Neuronal stem cell (in vitro differentiated cells): ENCODE results near the gene SUGCT.

Source experiments
- DNase-seq: peaks from one replicate; pipeline ENCODE4 v3.0.0-alpha.2; 2013; ENCODE audit warnings: low spot score
- H2AFZ ChIP-seq: one replicate; pipeline ENCODE4 v1.6.1; 2013; ENCODE audit warnings: mild to moderate bottlenecking, low read length, inconsistent platforms
- H2AK5ac ChIP-seq: 2 replicates; pipeline ENCODE4 v1.6.1; 2013; ENCODE audit warnings: low read depth, mild to moderate bottlenecking, inconsistent platforms, low read length, moderate library complexity, mixed read lengths
- H2BK120ac ChIP-seq: 2 replicates; pipeline ENCODE4 v1.6.1; 2013; ENCODE audit warnings: low read depth, mild to moderate bottlenecking, inconsistent platforms, low read length, moderate library complexity, mixed read lengths
- H2BK12ac ChIP-seq: one replicate; pipeline ENCODE4 v1.6.1; 2013; ENCODE audit warnings: low read length, inconsistent platforms
- H2BK15ac ChIP-seq: 2 replicates; pipeline ENCODE4 v1.6.1; 2013; ENCODE audit warnings: mild to moderate bottlenecking, low read length, inconsistent platforms, mixed read lengths
- H2BK5ac ChIP-seq: one replicate; pipeline ENCODE4 v1.6.1; 2013; ENCODE audit warnings: inconsistent platforms, mild to moderate bottlenecking, low read length, moderate library complexity
- H3K14ac ChIP-seq: one replicate; pipeline ENCODE4 v1.6.1; 2013; ENCODE audit warnings: low read length, inconsistent platforms
- H3K18ac ChIP-seq: 2 replicates; pipeline ENCODE4 v1.6.1; 2013; ENCODE audit warnings: low read length, inconsistent platforms
- H3K23ac ChIP-seq: 2 replicates; pipeline ENCODE4 v1.6.1; 2013; ENCODE audit warnings: low read depth, mild to moderate bottlenecking, mixed read lengths, low read length, inconsistent platforms; ENCODE audit not compliant: poor library complexity
- H3K27ac ChIP-seq: replicated peaks from 3 replicates; pipeline ENCODE4 v1.5.1; 2013; ENCODE audit warnings: low read length, inconsistent platforms
- H3K27me3 ChIP-seq, 3 experiments: 2 replicates each; pipeline ENCODE4 v1.6.1; 2013; ENCODE audit warnings: low read length in 3 of 3, mild to moderate bottlenecking in 2 of 3, inconsistent platforms in 1 of 3, low read depth in 1 of 3, mixed read lengths in 1 of 3, moderate library complexity in 1 of 3; ENCODE audit not compliant: control insufficient read depth in 3 of 3, insufficient read depth in 3 of 3
- H3K36me3 ChIP-seq, 2 donors: replicated peaks in 1 of 2; 2 replicates each; pipeline ENCODE4 v1.6.1; 2013; ENCODE audit warnings: low read length in 2 of 2; ENCODE audit not compliant: control insufficient read depth in 2 of 2, insufficient read depth in 2 of 2
- H3K4ac ChIP-seq: 2 replicates; pipeline ENCODE4 v1.6.1; 2013; ENCODE audit warnings: inconsistent platforms, mild to moderate bottlenecking, low read length, moderate library complexity
- H3K4me1 ChIP-seq, 2 donors: 1 replicate in 1 of 2; 2 replicates in 1 of 2; pipeline ENCODE4 v1.6.1; 2013; ENCODE audit warnings: low read length in 2 of 2, low read depth in 1 of 2; ENCODE audit not compliant: control insufficient read depth in 2 of 2, insufficient read depth in 1 of 2
- H3K4me2 ChIP-seq: one replicate; pipeline ENCODE4 v1.6.1; 2013; ENCODE audit warnings: mild to moderate bottlenecking, low read length, inconsistent platforms; ENCODE audit not compliant: insufficient read depth, poor library complexity, severe bottlenecking
- H3K4me3 ChIP-seq, 2 donors: 2 replicates each; pipeline ENCODE4 v1.5.1; 2013; ENCODE audit warnings: low read length in 2 of 2, mild to moderate bottlenecking in 2 of 2, inconsistent platforms in 1 of 2, moderate library complexity in 1 of 2
- H3K79me1 ChIP-seq: one replicate; pipeline ENCODE4 v1.6.1; 2013; ENCODE audit warnings: low read depth, mild to moderate bottlenecking, inconsistent platforms, low read length, moderate library complexity
- H3K9ac ChIP-seq: one replicate; pipeline ENCODE4 v1.6.1; 2013; ENCODE audit warnings: mild to moderate bottlenecking, low read depth, low read length, inconsistent platforms; ENCODE audit not compliant: poor library complexity
- H3K9me3 ChIP-seq, 2 donors: replicated peaks in 1 of 2; 2 replicates each; pipeline versions ENCODE3 to v1.6.1; 2013; ENCODE audit warnings: low read length in 2 of 2, mild to moderate bottlenecking in 2 of 2, inconsistent platforms in 1 of 2, low read depth in 1 of 2, mixed read lengths in 1 of 2, moderate library complexity in 1 of 2; ENCODE audit not compliant: control insufficient read depth in 2 of 2, insufficient read depth in 1 of 2
- H4K8ac ChIP-seq: one replicate; pipeline ENCODE4 v1.6.1; 2013; ENCODE audit warnings: low read depth, mild to moderate bottlenecking, inconsistent platforms, low read length, moderate library complexity
- H4K91ac ChIP-seq: one replicate; pipeline ENCODE4 v1.6.1; 2013; ENCODE audit warnings: low read length, low read depth, mild to moderate bottlenecking, inconsistent platforms; ENCODE audit not compliant: poor library complexity
- WGBS, 2 donors: extraction: QIAGEN DNeasy Blood & Tissue Kit; methylation state at CpG; one replicate each; pipeline ENCODE4 v1.1.7; 2013; ENCODE audit warnings: missing lambda C conversion rate in 2 of 2, mixed read lengths in 1 of 2; ENCODE audit not compliant: insufficient read length in 2 of 2, insufficient replicate concordance in 1 of 2; ENCODE audit errors: extremely low coverage in 2 of 2; 5-methylcytosine and 5-hydroxymethylcytosine counted together

SUGCT gene

DNA sequence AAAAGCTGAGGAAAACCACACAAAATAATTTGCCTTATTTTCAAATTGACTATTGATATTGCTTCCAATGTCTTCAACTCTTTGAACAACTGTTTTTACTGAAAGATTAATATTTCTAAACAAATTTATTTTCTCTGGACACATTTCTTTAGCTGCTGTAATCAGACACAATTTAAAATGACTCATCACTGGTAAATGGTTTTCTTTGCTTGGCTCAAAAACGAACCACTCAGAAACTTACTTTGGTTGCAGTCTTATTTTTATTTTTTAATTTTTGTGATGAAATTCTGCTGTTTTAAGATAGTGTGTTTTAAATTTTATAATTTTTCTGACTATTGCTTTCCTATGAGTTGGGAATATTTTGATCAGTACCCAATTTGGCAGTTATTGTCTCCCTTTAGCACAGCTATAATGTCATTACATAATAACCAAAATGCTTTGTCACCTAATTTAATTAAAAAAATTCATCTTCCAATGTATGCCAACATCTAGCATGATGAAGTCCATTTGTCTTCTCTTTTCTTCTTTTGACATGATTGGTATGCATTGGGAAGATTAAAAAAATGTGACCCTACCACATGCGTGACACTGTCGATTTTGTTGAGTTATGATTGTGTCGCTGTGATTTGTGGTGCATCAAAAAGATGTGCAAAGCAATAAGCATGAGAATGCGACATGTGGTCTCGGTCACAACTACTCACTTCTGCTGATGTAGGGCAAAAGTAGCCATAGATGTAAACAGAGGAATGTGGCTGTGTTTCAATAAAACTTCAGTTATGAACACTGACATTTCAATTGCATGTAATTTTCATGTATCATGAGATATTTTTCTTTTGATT, 222.3 kb downstream of the SUGCT start:
- H2AK5ac ChIP-seq = no peak overlapping the region
- H3K4me3 ChIP-seq = no peak overlapping the region
- no peaks in the 10 kb centered on the region for H3K4me1 ChIP-seq
- H2BK12ac ChIP-seq = no peak overlapping the region
- no peak overlapping the region for H4K91ac ChIP-seq
- H3K14ac ChIP-seq = no peak overlapping the region
- no peaks in the 10 kb centered on the region for H3K79me1 ChIP-seq
- H3K9me3 ChIP-seq = no peaks in the 10 kb centered on the region
- WGBS, 2 donors = no CpG with 5 or more reads among the region's 6 CpGs
- no peaks in the 10 kb centered on the region for H3K27me3 ChIP-seq
- H3K23ac ChIP-seq = no peak overlapping the region
- no peak overlapping the region for H3K27ac ChIP-seq
- H3K4ac ChIP-seq = no peak overlapping the region
- H3K36me3 ChIP-seq = no peaks in the 10 kb centered on the region
- H2BK120ac ChIP-seq = no peak overlapping the region
- no peak overlapping the region for H3K9ac ChIP-seq
- H2AFZ ChIP-seq = no peak overlapping the region
- H2BK5ac ChIP-seq = no peak overlapping the region
- no peak for DNase-seq
- H3K4me2 ChIP-seq = no peak overlapping the region
- H4K8ac ChIP-seq = no peak overlapping the region
- H3K18ac ChIP-seq = no peak overlapping the region
- H2BK15ac ChIP-seq = no peak overlapping the region

DNA sequence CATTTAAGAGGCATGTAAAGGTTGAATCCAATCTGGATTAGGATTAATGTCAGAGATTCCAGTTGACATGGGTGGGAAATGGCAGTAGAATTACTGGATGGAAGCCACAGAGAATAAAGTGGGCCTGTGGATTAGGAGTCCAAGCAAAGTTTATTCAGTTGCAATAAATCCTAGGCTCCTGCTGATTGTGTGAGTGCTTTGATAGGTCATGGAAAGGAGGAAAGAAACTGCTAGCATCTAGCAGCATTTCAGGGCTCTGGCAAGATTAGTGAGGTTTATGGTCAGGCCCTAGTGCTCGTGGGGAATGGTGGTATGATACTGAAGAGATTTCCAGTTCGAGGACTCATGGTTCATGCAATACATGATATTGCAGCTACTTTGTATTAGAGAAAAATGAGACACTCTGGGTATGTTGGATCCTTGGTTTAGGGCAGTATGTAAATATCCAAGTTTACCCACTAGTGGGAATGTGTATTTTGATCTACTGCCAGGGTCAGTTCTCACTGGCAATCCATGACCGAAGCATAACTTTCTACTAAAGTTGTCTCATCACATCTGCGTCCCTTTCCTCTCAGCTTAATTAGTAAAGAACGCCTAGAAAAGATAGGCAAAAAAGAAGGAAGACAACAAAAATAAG, 235.0 kb downstream of the SUGCT start:
- no peak overlapping the region for H2BK5ac ChIP-seq
- no peaks in the 10 kb centered on the region for H3K9me3 ChIP-seq
- no peak overlapping the region for H4K8ac ChIP-seq
- H3K23ac ChIP-seq = no peak overlapping the region
- no peak for DNase-seq
- no peaks in the 10 kb centered on the region for H3K79me1 ChIP-seq
- no peaks in the 10 kb centered on the region for H3K4me1 ChIP-seq
- no peak overlapping the region for H3K4me2 ChIP-seq
- H3K9ac ChIP-seq = no peak overlapping the region
- no peak overlapping the region for H4K91ac ChIP-seq
- no peak overlapping the region for H3K4ac ChIP-seq
- no peak overlapping the region for H3K14ac ChIP-seq
- H2BK12ac ChIP-seq = no peak overlapping the region
- WGBS, 2 donors = no CpG with 5 or more reads among the region's 5 CpGs
- no peak overlapping the region for H3K27ac ChIP-seq
- no peak overlapping the region for H2AK5ac ChIP-seq
- no peaks in the 10 kb centered on the region for H3K36me3 ChIP-seq
- H3K18ac ChIP-seq = no peak overlapping the region
- no peaks in the 10 kb centered on the region for H3K27me3 ChIP-seq
- no peak overlapping the region for H3K4me3 ChIP-seq
- H2BK15ac ChIP-seq = no peak overlapping the region
- no peak overlapping the region for H2BK120ac ChIP-seq
- no peak overlapping the region for H2AFZ ChIP-seq

DNA sequence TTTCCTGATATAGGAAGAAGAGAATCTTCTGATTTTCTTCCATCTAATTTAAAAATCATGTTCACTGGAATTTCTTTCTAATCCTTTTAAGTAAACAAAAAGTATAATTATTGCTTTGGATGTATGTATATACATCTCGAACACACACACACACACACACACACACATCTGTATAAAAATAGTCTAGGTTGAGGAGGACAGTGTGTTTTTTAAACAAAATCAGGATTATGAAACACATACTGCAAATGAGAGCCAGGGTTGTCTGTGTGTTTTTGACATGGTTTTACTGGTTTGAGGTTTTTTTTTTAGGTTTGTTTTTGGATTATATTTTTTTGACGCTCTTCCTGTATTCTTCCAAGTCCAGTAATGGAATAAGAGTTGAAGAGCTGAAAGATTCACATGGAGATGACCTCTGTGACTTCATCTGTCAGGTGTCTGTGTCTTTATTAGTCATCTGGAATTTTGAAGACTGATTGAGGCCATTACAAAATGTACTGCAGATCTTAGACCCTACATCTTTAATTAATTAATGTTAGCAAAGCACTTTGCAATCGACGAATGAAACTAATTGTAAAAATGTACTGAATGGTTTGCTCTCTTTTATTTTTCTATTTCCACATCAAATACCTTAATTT, 237.1 kb downstream of the SUGCT start:
- WGBS, 2 donors = no CpG with 5 or more reads among the region's 4 CpGs
- H3K4me1 ChIP-seq = no peaks in the 10 kb centered on the region
- no peak overlapping the region for H2BK15ac ChIP-seq
- H3K23ac ChIP-seq = no peak overlapping the region
- H3K27me3 ChIP-seq = no peaks in the 10 kb centered on the region
- H3K9me3 ChIP-seq = no peaks in the 10 kb centered on the region
- H2AK5ac ChIP-seq = no peak overlapping the region
- H2BK5ac ChIP-seq = no peak overlapping the region
- H4K8ac ChIP-seq = no peak overlapping the region
- no peak overlapping the region for H3K4ac ChIP-seq
- H3K14ac ChIP-seq = no peak overlapping the region
- H2BK12ac ChIP-seq = no peak overlapping the region
- DNase-seq = no peak
- H3K27ac ChIP-seq = no peak overlapping the region
- no peak overlapping the region for H2BK120ac ChIP-seq
- no peaks in the 10 kb centered on the region for H3K36me3 ChIP-seq
- no peaks in the 10 kb centered on the region for H3K79me1 ChIP-seq
- no peak overlapping the region for H4K91ac ChIP-seq
- no peak overlapping the region for H3K18ac ChIP-seq
- no peak overlapping the region for H3K9ac ChIP-seq
- no peak overlapping the region for H2AFZ ChIP-seq
- H3K4me3 ChIP-seq = no peak overlapping the region
- no peak overlapping the region for H3K4me2 ChIP-seq

DNA sequence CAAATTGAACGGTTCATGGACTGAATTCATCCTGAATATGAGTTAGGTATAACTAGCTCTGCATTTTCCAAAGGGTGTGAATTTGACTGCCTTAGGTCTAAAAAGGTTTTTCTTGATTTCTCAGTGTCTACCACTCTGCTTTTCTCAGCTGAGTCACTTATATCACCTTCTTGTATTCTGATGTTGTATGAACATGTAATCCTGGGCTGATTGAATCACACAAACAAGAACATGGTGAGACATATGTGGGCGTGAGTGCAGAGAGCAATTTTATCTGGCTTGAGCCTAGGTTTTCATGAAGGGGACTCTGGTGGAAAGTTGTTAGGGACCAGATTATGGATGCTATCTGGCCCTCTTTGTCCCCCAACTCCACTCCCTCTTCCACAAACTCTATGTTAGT, 239.8 kb downstream of the SUGCT start:
- H4K8ac ChIP-seq = no peak overlapping the region
- H2BK15ac ChIP-seq = no peak overlapping the region
- H2BK120ac ChIP-seq = no peak overlapping the region
- DNase-seq = no peak
- WGBS, 2 donors = no CpG with 5 or more reads among the region's 2 CpGs
- no peak overlapping the region for H3K4me2 ChIP-seq
- H3K9me3 ChIP-seq = peaks cover 0 to 1% of the 10 kb centered on the region in 2 donors
- H3K79me1 ChIP-seq = no peaks in the 10 kb centered on the region
- no peak overlapping the region for H4K91ac ChIP-seq
- no peak overlapping the region for H2AFZ ChIP-seq
- no peaks in the 10 kb centered on the region for H3K27me3 ChIP-seq
- no peak overlapping the region for H3K23ac ChIP-seq
- H3K14ac ChIP-seq = no peak overlapping the region
- H2BK5ac ChIP-seq = no peak overlapping the region
- H2AK5ac ChIP-seq = no peak overlapping the region
- no peaks in the 10 kb centered on the region for H3K36me3 ChIP-seq
- H3K27ac ChIP-seq = no peak overlapping the region
- no peak overlapping the region for H3K18ac ChIP-seq
- H3K4me1 ChIP-seq = no peaks in the 10 kb centered on the region
- no peak overlapping the region for H3K9ac ChIP-seq
- no peak overlapping the region for H3K4me3 ChIP-seq
- no peak overlapping the region for H2BK12ac ChIP-seq
- no peak overlapping the region for H3K4ac ChIP-seq
